ENCODE measurements around the gene KRTAP12-2. TPM values are rescaled to one million over a fixed set of nuclear protein-coding genes. Genes with fewer than 3 reads are reported as not detected.
"Not testable (repeated sequence)": the region's sequence is repeated elsewhere in the genome, so short reads cannot be mapped to it uniquely, and the experiment has no call there.

KRTAP12-2 gene
- total and polyA plus RNA-seq, 2 donors from 2014 or later: not detected

GRCh38 chr21:44630440-44630839, 36.3 kb downstream of the KRTAP12-2 start:
- DNase-seq: no peak
- TF ChIP-seq CTCF (IDR thresholded peaks at IDR 0.05; ENCODE audit: borderline replicate concordance, extremely low read depth, insufficient read depth): no peak
- H3K27me3 ChIP-seq (ENCODE audit: control insufficient read depth, insufficient read depth, low read length): no peaks in the 10 kb centered on the region
- intact Hi-C loops (cut with DNase I): no loop called here
- no peak overlapping the region for H3K4me3 ChIP-seq (ENCODE audit: low read length in 3 of 3)
- no peak overlapping the region for H3K27ac ChIP-seq (ENCODE audit: low read depth in 2 of 2, low read length in 2 of 2)
- FAIRE-seq: no peak
- H3K4me1 ChIP-seq (ENCODE audit: control insufficient read depth in 2 of 3, insufficient read depth in 2 of 3, low read depth in 1 of 3, low read length in 3 of 3): no peaks in the 10 kb centered on the region
- no peaks in the 10 kb centered on the region for H3K36me3 ChIP-seq (ENCODE audit: control insufficient read depth in 2 of 3, insufficient read depth in 3 of 3, low read length in 3 of 3)
- H3K9ac ChIP-seq (ENCODE audit: low read length in 3 of 3): no peak overlapping the region
- H3K9me3 ChIP-seq (ENCODE audit: control insufficient read depth in 2 of 3, insufficient read depth in 1 of 3, low read length in 3 of 3): peaks cover 0 to 3% (median 2%) of the 10 kb centered on the region in 3 donors

- intact Hi-C loops (cut with DNase I): no loop called here
- DNase-seq (no peak), FAIRE-seq (no peak)
Observed at GRCh38 chr21:44628707-44629391, 37.9 kb downstream of the KRTAP12-2 start.

GRCh38 chr21:44627831-44628233, 38.9 kb downstream of the KRTAP12-2 start:
- H3K4me1 ChIP-seq (ENCODE audit: control insufficient read depth in 2 of 3, insufficient read depth in 2 of 3, low read depth in 1 of 3, low read length in 3 of 3); FAIRE-seq; H3K9ac ChIP-seq (ENCODE audit: low read length in 3 of 3); H3K27ac ChIP-seq (ENCODE audit: low read depth in 2 of 2, low read length in 2 of 2); intact Hi-C loops (cut with DNase I); H3K27me3 ChIP-seq (ENCODE audit: control insufficient read depth, insufficient read depth, low read length); DNase-seq; H3K36me3 ChIP-seq (ENCODE audit: control insufficient read depth in 2 of 3, insufficient read depth in 3 of 3, low read length in 3 of 3); H3K4me3 ChIP-seq (ENCODE audit: low read length in 3 of 3): not testable (repeated sequence)
- H3K9me3 ChIP-seq (ENCODE audit: control insufficient read depth in 2 of 3, insufficient read depth in 1 of 3, low read length in 3 of 3): peaks cover 0 to 21% (median 0%) of the 10 kb centered on the region in 3 donors

More at GRCh38 chr21:44628707-44629391, 37.9 kb downstream of the KRTAP12-2 start:
- Histone ChIP-seq H3K9ac (ENCODE audit: low read length in 3 of 3) (no peak overlapping the region), H3K27me3 (ENCODE audit: control insufficient read depth, insufficient read depth, low read length) (no peaks in the 10 kb centered on the region), H3K4me3 (ENCODE audit: low read length in 3 of 3) (no peak overlapping the region), H3K27ac (ENCODE audit: low read depth in 2 of 2, low read length in 2 of 2) (no peak overlapping the region), H3K9me3 (ENCODE audit: control insufficient read depth in 2 of 3, insufficient read depth in 1 of 3, low read length in 3 of 3) (peaks cover 0 to 13% (median 0%) of the 10 kb centered on the region in 3 donors), H3K36me3 (ENCODE audit: control insufficient read depth in 2 of 3, insufficient read depth in 3 of 3, low read length in 3 of 3) (no peaks in the 10 kb centered on the region), H3K4me1 (ENCODE audit: control insufficient read depth in 2 of 3, insufficient read depth in 2 of 3, low read depth in 1 of 3, low read length in 3 of 3) (no peaks in the 10 kb centered on the region)
- no peak for TF ChIP-seq CTCF (IDR thresholded peaks at IDR 0.05; ENCODE audit: borderline replicate concordance, extremely low read depth, insufficient read depth)

GRCh38 chr21:44627181-44627822, 39.4 kb downstream of the KRTAP12-2 start:
- H3K9ac ChIP-seq (ENCODE audit: low read length in 3 of 3); H3K4me1 ChIP-seq (ENCODE audit: control insufficient read depth in 2 of 3, insufficient read depth in 2 of 3, low read depth in 1 of 3, low read length in 3 of 3); DNase-seq; FAIRE-seq; H3K27ac ChIP-seq (ENCODE audit: low read depth in 2 of 2, low read length in 2 of 2); H3K4me3 ChIP-seq (ENCODE audit: low read length in 3 of 3); H3K36me3 ChIP-seq (ENCODE audit: control insufficient read depth in 2 of 3, insufficient read depth in 3 of 3, low read length in 3 of 3); H3K27me3 ChIP-seq (ENCODE audit: control insufficient read depth, insufficient read depth, low read length); intact Hi-C loops (cut with DNase I): not testable (repeated sequence)
- H3K9me3 ChIP-seq (ENCODE audit: control insufficient read depth in 2 of 3, insufficient read depth in 1 of 3, low read length in 3 of 3): peaks cover 0 to 21% (median 0%) of the 10 kb centered on the region in 3 donors
